WTC11 (cell line): ENCODE measurements around the gene TOM1L2. TPM values are rescaled to one million over a fixed set of nuclear protein-coding genes. Genes with fewer than 3 reads are reported as not detected.

Experiments
- ATAC-seq: fragments of 200-7000 bp; cut with Tn5 transposase; 2 replicates; pipeline ENCODE4 v1.10.0; 2021; ENCODE audit warnings: mild to moderate bottlenecking, moderate library complexity
- CTCF ChIA-PET: fragments of 300-600 bp; sonication (Branson Sonifier 250); formaldehyde crosslinking; loops from one replicate; lab custom pipeline; 2021; ENCODE audit warnings: antibody characterized with exemption; lab: Charles Lee
- POLR2A ChIA-PET: fragments of 350-600 bp; sonication (Branson Sonifier 250); formaldehyde crosslinking; loops from one replicate; lab custom pipeline; 2021; ENCODE audit warnings: antibody characterized with exemption; lab: Charles Lee
- DNase-seq: peaks from one replicate; pipeline ENCODE4 v3.0.0; 2021; ENCODE audit warnings: low spot score
- H3K27ac Mint-ChIP-seq: 2 replicates; pipeline ENCODE4 v1.8.0; 2021; ENCODE audit warnings: mixed read lengths
- H3K27me3 Mint-ChIP-seq: 2 replicates; pipeline ENCODE4 v1.8.0; 2021; ENCODE audit warnings: low read depth, mild to moderate bottlenecking, moderate library complexity, mixed read lengths
- H3K36me3 Mint-ChIP-seq: 2 replicates; pipeline ENCODE4 v1.8.0; 2021; ENCODE audit warnings: mixed read lengths
- H3K4me1 Mint-ChIP-seq: 2 replicates; pipeline ENCODE4 v1.8.0; 2022; ENCODE audit warnings: mixed read lengths
- H3K4me3 Mint-ChIP-seq: 2 replicates; pipeline ENCODE4 v1.8.0; 2021; ENCODE audit warnings: mild to moderate bottlenecking, moderate library complexity, mixed read lengths
- H3K9me3 Mint-ChIP-seq: 2 replicates; pipeline ENCODE4 v1.8.0; 2021; ENCODE audit warnings: mixed read lengths
- ARID4B ChIP-seq: sonication (generic); formaldehyde crosslinking; IDR thresholded peaks from 2 replicates; pipeline ENCODE4 v1.8.0; 2023; ENCODE audit warnings: missing genetic modification reagents, mild to moderate bottlenecking, borderline replicate concordance
- ATF6 ChIP-seq: sonication (generic); formaldehyde crosslinking; IDR thresholded peaks from 2 replicates; pipeline ENCODE4 v1.8.1; 2023; ENCODE audit warnings: mild to moderate bottlenecking, missing genetic modification reagents
- E2F4 ChIP-seq: sonication (generic); formaldehyde crosslinking; IDR thresholded peaks from 2 replicates; pipeline ENCODE4 v1.8.1; 2022; ENCODE audit warnings: low read depth, mild to moderate bottlenecking, moderate library complexity, missing genetic modification reagents, borderline replicate concordance
- ETV6 ChIP-seq: sonication (generic); formaldehyde crosslinking; IDR thresholded peaks from 2 replicates; pipeline ENCODE4 v1.8.1; 2022; ENCODE audit warnings: mild to moderate bottlenecking, missing genetic modification reagents
- HMGA2 ChIP-seq: fragments of 250-450 bp; sonication (Bioruptor Pico); IDR thresholded peaks from 2 replicates; pipeline ENCODE4 v1.4.0; 2021; ENCODE audit warnings: mild to moderate bottlenecking, moderate library complexity
- JUN ChIP-seq: sonication (generic); formaldehyde crosslinking; IDR thresholded peaks from 2 replicates; pipeline ENCODE4 v1.8.0; 2023; ENCODE audit warnings: mild to moderate bottlenecking, missing genetic modification reagents
- RELA ChIP-seq: sonication (generic); formaldehyde crosslinking; IDR thresholded peaks from 2 replicates; pipeline ENCODE4 v1.8.1; 2022; ENCODE audit warnings: missing genetic modification reagents, mild to moderate bottlenecking, borderline replicate concordance
- STAT6 ChIP-seq: sonication (generic); formaldehyde crosslinking; conservative IDR thresholded peaks from 2 replicates; pipeline ENCODE4 v1.8.1; 2023; ENCODE audit warnings: mild to moderate bottlenecking, low read depth, missing genetic modification reagents, moderate library complexity
- ZNF121 ChIP-seq: sonication (generic); formaldehyde crosslinking; IDR thresholded peaks from 2 replicates; pipeline ENCODE4 v1.8.0; 2023; ENCODE audit warnings: missing genetic modification reagents
- ZNF425 ChIP-seq: fragments of 250-450 bp; sonication (Bioruptor Pico); conservative IDR thresholded peaks from 2 replicates; pipeline ENCODE4 v1.9.0; 2021; ENCODE audit warnings: mild to moderate bottlenecking
- ZNF532 ChIP-seq: fragments of 250-450 bp; sonication (Bioruptor Pico); IDR thresholded peaks from 2 replicates; pipeline ENCODE4 v1.9.0; 2021; ENCODE audit warnings: mild to moderate bottlenecking, borderline replicate concordance
- ZSCAN18 ChIP-seq: fragments of 250-450 bp; sonication (Bioruptor Pico); IDR thresholded peaks from 2 replicates; pipeline ENCODE4 v2.1.2; 2022; ENCODE audit warnings: mild to moderate bottlenecking, moderate library complexity
- total RNA-seq: library from RNA; stranded (reverse); gene quantifications from 3 replicates; pipeline ENCODE4 v1.2.3, GENCODE V29; 2021

Gene TOM1L2
- total RNA-seq, 1 experiment from 2014 or later, result 6.4 TPM

GRCh38 chr17:17959520-17960361 lies 12.5 kb downstream of the TOM1L2 start (continued):
- no peak for TF ChIP-seq STAT6 (CRISPR knock-in tag)

GRCh38 chr17:17958982-17959381 lies 13.2 kb downstream of the TOM1L2 start:
- ChIA-PET CTCF (interaction anchor here (1.7 kb wide), 1 partner anchor 35 kb away, joined by 6 read pairs; no protein-coding TSS in a partner anchor), POLR2A (no interaction called here)
- peaks cover 7% of the 10 kb centered on the region for H3K9me3 Mint-ChIP-seq
- DNase-seq, result no peak
- H3K27me3 Mint-ChIP-seq, result no peaks in the 10 kb centered on the region; the same call in 1 of the 2 replicates
- H3K4me3 Mint-ChIP-seq, result no peak overlapping the region
- no peak overlapping the region for H3K27ac Mint-ChIP-seq
- no peaks in the 10 kb centered on the region for H3K36me3 Mint-ChIP-seq
- ATAC-seq, result no peak
- no peak for TF ChIP-seq ZNF121
- TF ChIP-seq, all 79 proteins: peak for 0
- peaks cover 13% of the 10 kb centered on the region for H3K4me1 Mint-ChIP-seq

GRCh38 chr17:17957584-17957916 lies 14.7 kb downstream of the TOM1L2 start:
- peaks cover 13% of the 10 kb centered on the region for H3K4me1 Mint-ChIP-seq
- H3K27ac Mint-ChIP-seq, result no peak overlapping the region
- no peak for ATAC-seq
- ChIA-PET POLR2A (no interaction called here), CTCF (interaction anchor here (0.7 to 1.6 kb wide), 3 partner anchors 14 to 69 kb away, joined by 3 to 5 read pairs (median 4); no protein-coding TSS in a partner anchor)
- peaks cover 7% of the 10 kb centered on the region for H3K9me3 Mint-ChIP-seq
- H3K27me3 Mint-ChIP-seq, result no peaks in the 10 kb centered on the region; the same call in 1 of the 2 replicates
- DNase-seq, result no peak
- H3K36me3 Mint-ChIP-seq, result no peaks in the 10 kb centered on the region
- H3K4me3 Mint-ChIP-seq, result no peak overlapping the region
- TF ChIP-seq JUN (no peak), ZNF532 (no peak), ATF6 (CRISPR knock-in tag) (no peak), ETV6 (CRISPR knock-in tag) (no peak), E2F4 (CRISPR knock-in tag) (no peak), HMGA2 (CRISPR knock-in tag) (no peak), RELA (no peak), ZNF425 (CRISPR knock-in tag) (no peak), ZSCAN18 (CRISPR knock-in tag) (no peak), ARID4B (CRISPR knock-in tag) (no peak)
